Skeletal muscle cell (primary cell): ENCODE data around the gene PKIG.

ENCODE experiments used
- DNase-seq: peaks from one replicate; pipeline ENCODE4 v3.0.0-alpha.2; 2010; ENCODE audit warnings: low read depth
- H3K4me3 ChIP-seq: 2 replicates; pipeline ENCODE4 v1.5.1; 2011; ENCODE audit warnings: low read depth, mild to moderate bottlenecking, control low read depth, low read length, moderate library complexity

PKIG gene

GRCh38 chr20:44613575-44613974, 31.2 kb downstream of the PKIG start:
- no peak for DNase-seq
- no peak overlapping the region for H3K4me3 ChIP-seq

GRCh38 chr20:44614525-44614924, 32.1 kb downstream of the PKIG start:
- DNase-seq: no peak
- H3K4me3 ChIP-seq: no peak overlapping the region

DNA sequence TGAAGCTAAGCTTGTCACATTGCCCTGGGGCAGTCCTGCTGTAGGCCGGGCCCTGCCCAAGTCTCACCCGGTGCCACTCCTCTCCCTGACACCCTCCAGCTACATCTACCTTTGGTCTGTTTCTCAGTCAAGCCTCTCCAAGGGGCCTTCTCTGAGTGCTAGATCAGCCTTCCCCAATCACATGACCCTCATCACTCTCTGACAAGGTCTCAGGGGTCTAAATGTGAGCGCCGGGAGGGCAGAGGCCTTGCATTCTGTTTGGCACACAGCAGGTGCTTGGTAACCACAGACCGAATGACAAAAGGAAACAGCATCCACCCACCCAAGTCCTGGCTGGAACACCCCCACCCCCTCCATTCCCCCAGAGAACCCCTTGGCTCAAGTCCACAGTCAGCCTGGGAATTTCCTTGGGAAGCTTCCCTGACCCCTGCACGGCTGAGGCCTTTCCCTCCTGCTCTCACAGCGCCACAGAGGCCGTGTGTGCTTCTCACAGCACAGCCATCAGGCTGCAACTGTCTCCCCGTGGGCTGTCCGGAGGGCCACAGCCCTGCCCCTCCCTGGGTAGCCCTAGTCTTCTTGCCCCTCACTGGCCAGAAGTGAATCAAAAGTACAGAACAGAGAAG, 32.9 kb downstream of the PKIG start:
- no peak overlapping the region for H3K4me3 ChIP-seq
- no peak for DNase-seq

GRCh38 chr20:44615876-44616603, 33.7 kb downstream of the PKIG start:
- DNase-seq: no peak
- no peak overlapping the region for H3K4me3 ChIP-seq

GRCh38 chr20:44616604-44616964, 34.2 kb downstream of the PKIG start:
- H3K4me3 ChIP-seq: no peak overlapping the region
- no peak for DNase-seq

DNA sequence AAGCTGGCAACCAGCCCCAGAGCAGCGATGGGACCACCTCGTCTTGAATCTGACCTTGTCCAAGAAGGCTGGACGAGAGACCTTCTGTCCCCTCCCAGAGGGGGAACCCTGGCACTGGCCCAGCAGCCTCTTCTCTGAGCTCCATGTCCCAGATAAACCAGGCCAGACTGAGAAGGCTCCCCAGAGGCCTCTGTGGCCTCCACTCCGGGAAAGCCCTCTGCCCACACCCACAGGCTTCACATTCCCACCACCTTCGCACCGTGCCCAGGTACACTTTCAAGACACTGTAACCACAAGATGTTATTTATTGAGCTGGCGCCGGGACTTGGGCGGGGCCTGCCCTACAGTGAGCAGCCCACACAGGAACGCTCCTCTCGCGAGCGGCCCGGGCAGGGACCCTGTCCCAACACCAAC, 35.9 kb downstream of the PKIG start:
- DNase-seq: no peak

GRCh38 chr20:44619294-44619693, 36.9 kb downstream of the PKIG start:
- no peak for DNase-seq

More for the DNA sequence above, 35.9 kb downstream of the PKIG start:
- no peak overlapping the region for H3K4me3 ChIP-seq

DNA sequence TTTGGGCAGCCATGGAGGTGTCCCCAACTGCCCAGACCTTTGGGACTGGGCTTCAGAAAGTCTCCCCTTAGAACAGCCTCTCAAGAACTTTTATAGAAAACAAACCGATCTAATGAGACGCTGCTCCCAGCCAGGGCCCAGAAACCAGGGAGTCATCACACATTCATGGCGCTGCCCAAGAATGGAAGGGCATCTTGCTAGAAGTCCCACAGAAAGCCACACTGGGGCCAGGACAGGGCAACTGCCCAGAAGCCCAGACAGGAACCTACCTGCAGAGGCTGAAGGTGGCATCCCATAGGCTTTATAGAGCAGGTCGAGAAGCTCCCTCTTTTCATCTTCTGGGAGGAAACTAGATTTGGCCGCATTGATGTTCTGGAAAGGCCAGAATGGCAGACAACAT, 37.7 kb downstream of the PKIG start:
- DNase-seq: no peak
- H3K4me3 ChIP-seq: no peak overlapping the region

More at GRCh38 chr20:44619294-44619693, 36.9 kb downstream of the PKIG start:
- no peak overlapping the region for H3K4me3 ChIP-seq

- no peak for DNase-seq
- H3K4me3 ChIP-seq: no peak overlapping the region
Observed at GRCh38 chr20:44621325-44621724, 38.9 kb downstream of the PKIG start.

GRCh38 chr20:44621939-44622338, 39.6 kb downstream of the PKIG start:
- no peak for DNase-seq
- H3K4me3 ChIP-seq: no peak overlapping the region

DNA sequence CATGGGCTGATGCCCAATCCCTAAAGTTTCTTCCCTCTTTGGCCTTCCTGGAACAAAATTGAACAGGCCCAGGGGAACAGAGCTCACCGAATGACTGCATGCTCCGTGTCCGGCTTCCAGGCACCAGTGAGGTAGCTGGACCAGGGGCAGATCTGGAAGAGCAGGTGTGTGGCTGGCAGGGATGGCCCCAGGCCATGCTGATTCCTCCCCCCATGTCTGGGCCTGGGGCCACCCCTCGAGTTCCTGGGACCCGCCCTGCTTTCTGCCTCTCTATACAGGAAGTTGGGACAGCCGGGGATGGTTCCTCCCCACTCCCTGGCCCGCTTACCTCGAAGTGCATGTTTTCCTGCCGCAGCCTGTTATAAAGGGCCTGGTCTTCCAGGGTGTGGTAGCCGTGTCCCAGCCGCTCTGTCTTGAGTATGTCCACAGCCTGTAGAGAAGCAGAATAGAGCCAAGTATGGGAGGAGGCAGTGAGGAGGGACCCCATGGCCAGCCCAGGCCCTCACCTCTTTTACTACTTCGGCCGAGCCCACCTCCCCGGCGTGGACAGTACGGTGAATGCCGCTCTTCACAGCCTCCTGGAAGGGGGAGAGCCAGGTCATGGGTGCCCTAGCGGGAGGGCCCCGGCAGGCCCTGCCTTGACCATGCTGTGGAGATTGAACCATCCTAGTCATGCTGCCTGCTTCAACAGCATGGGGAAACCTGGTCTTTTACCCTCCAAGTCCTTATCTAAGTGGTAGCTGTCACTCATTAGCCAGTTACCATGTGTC, 40.3 kb downstream of the PKIG start:
- H3K4me3 ChIP-seq: no peak overlapping the region
- DNase-seq: no peak

- no peak overlapping the region for H3K4me3 ChIP-seq
- DNase-seq: no peak
Observed at GRCh38 chr20:44624152-44624551, 41.8 kb downstream of the PKIG start.

- H3K4me3 ChIP-seq: no peak overlapping the region
- no peak for DNase-seq
Observed at GRCh38 chr20:44624743-44625271, 42.4 kb downstream of the PKIG start.

DNA sequence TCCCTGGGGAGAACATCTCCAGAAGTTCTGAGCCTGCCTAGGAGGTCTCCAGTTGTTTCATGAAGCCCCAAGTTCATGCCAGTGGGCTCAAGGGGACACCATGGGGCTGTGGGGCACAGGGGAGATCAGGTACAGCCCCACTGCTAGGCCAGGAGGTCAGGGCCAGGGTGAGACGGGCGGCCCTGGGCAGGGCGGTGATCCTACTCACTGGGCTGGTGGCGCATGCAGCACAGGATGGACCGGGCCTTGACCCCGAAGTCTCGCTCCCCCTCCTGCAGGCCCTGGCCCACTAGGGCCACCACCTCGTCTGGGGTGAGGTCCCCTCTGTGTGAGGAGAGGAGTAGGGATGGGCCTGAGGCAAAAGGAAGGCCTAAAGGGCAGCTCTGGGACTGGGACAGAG, 43.0 kb downstream of the PKIG start:
- DNase-seq: no peak

GRCh38 chr20:44626278-44626677, 43.9 kb downstream of the PKIG start:
- DNase-seq: no peak
- H3K4me3 ChIP-seq: no peak overlapping the region

More for the DNA sequence above, 43.0 kb downstream of the PKIG start:
- no peak overlapping the region for H3K4me3 ChIP-seq

DNA sequence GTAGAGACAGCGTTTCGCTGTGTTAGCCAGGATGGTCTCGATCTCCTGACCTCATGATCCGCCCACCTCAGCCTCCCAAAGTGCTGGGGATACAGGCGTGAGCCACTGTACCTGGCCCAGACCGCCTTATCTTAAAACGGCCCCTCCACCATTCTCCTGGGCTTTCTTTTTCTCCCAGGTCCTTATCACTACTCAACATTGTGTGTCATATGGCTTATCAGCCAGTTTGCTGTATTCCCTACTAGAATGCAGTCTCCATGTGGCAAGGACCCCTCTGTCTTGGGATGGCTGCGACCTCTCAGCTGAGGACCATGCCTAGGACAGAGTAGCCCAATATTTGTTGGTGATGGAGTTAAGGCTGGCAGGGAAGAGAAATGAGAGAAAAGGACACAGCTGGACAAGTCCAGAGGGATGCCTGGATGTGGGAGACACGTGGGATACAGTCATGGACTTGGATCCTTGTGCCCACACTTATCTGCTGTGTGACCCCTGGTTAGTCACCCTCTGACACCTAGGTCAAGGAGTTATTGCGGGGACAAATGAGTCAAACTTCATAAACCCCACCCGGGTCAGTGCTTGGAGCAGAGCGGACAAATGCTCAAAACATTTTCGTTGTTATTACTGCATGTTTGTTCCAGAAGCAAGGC, 45.1 kb downstream of the PKIG start:
- no peak overlapping the region for H3K4me3 ChIP-seq
- no peak for DNase-seq

- DNase-seq: no peak
- H3K4me3 ChIP-seq: no peak overlapping the region
Observed at GRCh38 chr20:44629017-44629385, 46.6 kb downstream of the PKIG start.

GRCh38 chr20:44629542-44629941, 47.2 kb downstream of the PKIG start:
- no peak overlapping the region for H3K4me3 ChIP-seq
- DNase-seq: no peak

- DNase-seq: no peak
- H3K4me3 ChIP-seq: no peak overlapping the region
Observed at GRCh38 chr20:44630297-44630696, 47.9 kb downstream of the PKIG start.
